Limb (tissue), 2 donors: ENCODE results near the gene PDIK1L.
A peak's percentile ranks its signal among the peaks of the same experiment; 100 is the strongest.

Experiments used
- DNase-seq, 2 donors: peaks; one replicate each; pipeline ENCODE4 v3.0.0-alpha.2; 2016; ENCODE audit errors: extremely low spot score in 2 of 2

PDIK1L gene

DNA sequence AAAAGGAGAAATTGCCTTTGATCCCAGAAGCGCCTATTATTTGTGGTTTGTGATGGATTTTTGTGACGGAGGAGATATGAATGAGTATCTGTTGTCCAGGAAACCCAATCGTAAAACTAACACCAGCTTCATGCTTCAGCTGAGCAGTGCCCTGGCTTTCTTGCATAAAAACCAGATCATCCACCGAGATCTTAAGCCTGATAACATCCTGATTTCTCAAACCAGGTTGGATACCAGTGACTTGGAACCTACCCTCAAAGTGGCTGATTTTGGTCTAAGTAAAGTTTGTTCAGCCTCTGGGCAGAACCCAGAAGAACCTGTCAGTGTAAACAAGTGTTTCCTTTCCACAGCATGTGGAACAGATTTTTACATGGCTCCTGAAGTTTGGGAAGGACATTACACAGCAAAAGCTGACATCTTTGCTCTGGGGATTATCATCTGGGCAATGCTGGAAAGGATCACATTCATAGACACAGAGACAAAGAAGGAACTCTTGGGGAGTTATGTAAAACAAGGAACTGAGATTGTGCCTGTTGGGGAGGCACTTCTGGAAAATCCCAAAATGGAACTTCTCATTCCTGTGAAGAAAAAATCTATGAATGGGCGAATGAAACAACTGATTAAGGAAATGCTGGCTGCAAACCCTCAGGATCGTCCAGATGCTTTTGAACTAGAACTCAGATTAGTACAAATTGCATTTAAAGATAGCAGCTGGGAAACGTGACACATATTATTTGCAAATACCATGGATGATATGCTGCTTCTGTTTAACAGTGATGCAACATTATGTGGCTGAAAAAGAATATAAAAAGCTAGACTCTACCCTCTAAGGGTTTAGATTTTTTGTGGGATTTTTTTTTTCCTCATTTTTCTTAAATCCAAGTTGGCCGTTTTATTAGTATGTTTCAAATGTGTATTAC is 10.5 kb downstream of the PDIK1L start:
- no peak for DNase-seq

DNA sequence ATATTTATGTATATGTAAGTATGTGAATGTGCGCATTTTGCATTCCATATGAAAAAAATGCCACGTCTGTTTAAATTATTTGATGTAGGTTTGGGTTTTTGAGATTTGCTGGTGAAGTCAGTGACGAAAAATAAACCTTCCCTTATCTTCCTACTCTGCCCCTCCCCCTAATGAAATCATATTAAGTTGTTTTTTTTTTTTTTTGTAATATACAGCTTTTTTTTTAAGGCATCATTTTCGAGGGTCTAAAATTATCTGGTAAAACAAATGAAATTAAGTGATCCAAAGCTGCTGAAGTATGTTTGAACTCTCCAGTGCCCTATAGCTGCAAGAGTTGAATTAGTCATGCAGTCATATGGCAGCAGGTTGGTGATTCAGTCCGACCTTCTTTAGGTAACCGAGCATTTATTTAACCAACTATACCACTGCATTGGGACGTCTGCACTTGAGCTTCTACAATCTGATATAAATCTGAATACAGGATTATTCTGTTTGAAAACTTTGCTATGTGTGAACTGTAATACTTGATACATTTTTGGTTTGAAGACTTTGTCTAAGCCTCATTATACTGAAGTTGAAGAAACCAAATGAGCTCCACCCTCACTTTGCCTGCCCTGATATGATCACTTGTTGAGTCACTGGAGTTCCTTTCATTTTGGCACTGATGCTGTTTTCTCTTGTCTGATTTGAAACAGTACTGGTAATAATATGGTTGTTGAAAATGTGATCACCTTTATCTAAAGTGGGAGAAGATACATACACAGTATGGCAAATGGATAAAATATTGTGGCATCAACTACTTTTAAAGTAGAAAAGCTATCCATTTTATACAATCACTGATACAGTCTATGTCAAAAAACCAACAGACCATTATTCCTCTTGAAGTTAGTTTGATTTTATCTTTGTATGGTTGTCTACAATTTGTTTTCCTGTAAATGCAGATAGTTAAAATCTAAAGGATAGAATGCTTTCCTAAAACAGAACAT is 11.7 kb downstream of the PDIK1L start:
- DNase-seq = no peak

DNA sequence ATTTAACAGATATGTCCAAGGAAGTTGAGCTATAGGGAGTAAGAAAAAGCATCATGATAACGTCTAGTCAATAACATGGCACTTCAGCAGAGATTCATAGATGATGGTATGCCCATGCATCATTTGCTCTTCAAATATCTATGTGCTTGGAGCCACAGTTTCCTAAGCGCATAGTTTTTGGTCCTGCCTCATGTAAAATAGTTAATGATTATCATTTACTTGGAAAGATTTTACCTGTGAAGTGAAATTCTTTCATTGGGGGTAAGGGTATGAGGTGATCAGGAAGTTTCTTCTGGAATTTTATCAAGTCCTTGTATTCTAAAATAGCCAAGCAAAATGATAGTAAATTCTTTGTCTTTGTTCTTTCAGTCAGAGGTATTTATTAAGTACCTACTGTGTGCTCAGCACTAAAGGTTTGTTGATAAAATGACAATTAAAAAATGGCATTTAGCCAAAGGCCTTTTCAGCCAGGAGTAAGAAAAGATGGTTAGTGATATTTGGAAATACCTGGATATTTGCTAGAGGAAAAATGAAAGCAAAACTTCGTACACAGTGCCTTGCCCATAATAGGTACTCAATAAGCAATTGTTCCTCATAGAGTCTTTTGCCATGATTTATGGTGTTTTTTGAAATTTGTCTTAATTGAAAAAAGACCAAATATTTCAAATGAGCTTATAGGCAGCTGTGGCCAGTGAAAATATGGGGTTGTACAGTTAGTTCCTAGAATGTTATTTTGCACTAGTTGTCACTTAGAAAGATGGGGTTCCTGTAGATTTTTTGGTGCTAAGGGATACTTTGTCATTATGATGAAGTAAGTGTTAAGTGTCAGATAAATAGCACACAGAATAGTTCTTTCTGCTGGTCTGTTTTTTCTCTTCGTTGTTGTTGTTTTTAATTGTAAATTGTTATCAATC is 13.1 kb downstream of the PDIK1L start:
- DNase-seq = no peak

DNA sequence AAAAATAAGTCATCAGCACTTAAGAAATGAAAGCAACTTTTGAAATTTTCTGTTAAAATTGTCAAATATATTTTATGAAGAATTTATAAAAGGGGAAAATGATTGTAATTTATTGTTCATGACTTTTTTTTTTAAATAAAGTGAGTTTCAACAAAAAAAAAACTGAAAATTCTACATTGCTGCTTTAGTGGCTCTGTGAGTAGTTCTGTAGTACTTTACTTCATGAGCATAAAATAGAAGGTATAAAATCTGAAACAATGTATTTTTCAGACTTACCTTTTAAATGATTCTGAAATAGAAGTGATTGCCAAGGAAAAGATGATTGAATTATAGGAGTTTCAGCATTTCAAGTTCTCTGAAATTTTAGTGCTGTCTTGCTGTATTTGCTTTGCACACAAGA is 13.8 kb downstream of the PDIK1L start:
- DNase-seq = no peak

DNA sequence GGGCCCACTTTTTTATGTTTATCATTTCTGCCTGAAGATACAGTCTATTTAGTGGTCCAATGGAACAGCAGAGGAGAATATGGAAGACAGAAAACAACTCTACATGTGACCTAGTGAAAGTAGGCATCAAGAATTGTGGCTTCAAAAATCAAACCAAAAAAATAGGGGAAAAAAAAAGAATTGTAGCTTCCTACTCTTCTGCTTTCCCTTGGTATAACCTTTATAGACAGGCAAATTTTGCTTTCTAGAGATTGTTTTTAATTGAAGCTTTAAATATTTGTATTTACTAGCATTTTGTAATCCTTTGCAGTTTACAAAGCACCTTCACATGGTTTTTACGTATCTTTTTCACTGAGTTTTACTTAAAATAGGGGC is 14.3 kb downstream of the PDIK1L start:
- no peak for DNase-seq

DNA sequence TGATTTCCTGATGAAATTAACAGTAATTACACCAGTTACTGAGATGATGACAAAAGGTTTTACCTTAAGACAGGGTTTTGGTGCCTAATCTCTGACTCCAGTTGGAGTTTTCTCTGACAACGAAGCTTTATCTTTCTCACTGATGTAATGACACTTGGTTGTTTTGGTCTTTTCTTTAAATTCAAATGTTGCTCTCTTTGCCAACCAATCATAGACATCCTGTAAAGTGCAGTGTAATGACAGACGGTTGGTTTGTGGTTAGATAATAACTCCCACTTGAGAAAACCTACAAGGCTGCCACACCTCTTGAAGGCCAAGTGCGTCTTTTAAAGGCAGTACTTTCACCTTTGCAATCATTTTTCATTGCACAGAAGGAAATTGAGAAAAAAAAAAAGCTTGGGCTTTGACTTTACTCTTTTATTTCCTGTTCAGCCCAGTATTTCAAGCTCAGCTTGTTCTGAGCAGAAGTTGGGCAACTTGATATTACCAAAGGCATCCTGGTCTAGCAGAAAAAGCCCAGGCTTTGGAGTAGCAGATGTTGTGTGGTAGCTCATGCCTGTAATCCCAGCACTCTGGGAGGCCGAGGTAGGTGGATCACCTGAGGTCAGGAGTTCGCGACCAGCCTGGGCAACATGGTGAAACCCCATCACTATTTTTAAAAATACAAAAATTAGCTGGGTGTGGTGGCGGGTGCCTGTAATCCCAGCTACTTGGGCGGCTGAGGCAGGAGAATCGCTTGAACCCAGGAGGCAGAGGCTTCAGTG is 14.9 kb downstream of the PDIK1L start:
- DNase-seq = no peak

DNA sequence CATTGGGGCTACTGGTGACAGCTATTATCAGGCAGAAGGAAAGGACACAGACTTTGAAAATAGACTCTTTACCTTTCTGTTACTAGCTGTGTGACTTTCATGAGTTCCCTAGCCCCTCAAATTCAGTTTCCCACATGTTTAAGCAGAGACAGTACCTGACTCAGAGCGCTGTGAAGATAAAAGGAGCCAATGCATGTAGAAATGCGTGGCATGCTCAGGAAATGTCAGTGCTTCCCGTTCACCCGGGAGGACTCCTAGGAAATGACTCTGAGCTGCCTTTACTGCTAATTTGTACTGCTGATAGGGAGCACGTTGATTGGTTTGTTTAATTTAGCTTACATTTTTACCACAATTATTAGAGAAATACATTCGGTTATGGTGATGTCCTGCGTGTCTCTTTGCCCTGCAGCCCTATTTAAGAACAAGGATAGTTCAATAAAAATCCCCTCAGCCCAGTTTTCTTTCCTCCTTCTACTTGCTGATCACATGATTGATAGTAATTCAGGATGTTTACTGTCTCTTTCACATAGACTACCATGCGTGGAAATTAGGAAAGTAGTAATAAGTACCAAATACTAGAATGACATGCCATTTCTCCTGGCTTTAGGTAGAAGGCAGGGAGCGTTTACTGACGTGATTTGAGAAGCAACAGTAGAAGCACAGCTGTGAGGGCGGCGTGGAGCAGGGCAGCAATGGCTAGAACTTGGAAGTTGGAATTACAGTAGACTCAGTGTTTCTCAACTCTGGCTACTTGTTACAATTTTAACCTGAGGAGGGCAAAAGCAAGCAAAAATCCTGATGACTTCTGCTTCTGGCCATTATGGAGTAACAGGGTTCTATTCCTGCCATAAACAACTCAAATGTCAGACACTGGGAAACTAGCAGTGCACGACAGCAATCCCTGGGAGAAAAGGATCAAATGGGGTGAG is 15.9 kb downstream of the PDIK1L start:
- no peak for DNase-seq

DNA sequence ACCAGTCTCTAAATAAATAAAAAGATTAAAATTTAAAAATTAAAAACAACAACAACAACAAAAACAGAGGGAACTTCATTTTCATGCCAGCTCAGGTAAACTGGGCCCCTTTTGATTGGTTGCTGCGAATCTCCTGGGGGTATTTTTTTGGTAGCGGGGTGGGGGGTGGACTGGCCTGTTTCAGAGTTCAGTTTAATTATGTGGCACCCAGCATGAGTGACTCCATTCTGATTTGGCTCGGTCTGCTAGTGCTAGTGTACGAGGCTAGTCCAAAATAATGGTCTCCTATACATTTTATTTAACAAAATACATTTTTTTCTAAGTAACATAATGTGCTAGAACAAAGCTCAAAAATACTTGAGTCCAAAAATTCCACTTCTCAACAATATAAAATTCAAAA is 18.2 kb downstream of the PDIK1L start:
- no peak for DNase-seq

DNA sequence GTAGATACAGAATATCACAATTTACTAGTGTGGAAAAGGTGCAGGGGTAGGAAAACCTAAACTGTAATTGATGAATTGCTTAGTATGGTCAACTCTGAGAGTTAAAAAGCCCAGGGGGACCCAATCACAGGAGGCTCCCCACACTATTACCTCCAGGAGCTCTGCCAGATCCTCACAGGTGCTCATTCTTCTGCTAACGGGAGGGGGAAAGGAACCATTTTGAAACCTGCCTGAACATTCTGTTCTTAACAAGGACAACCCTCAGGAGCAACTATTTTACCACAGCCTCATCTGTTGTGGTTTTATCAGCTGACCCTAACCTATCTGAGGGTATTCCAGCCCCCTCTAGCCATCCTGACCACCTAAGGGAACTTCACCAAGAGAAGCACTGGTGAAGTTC is 19.1 kb downstream of the PDIK1L start:
- DNase-seq = no peak

DNA sequence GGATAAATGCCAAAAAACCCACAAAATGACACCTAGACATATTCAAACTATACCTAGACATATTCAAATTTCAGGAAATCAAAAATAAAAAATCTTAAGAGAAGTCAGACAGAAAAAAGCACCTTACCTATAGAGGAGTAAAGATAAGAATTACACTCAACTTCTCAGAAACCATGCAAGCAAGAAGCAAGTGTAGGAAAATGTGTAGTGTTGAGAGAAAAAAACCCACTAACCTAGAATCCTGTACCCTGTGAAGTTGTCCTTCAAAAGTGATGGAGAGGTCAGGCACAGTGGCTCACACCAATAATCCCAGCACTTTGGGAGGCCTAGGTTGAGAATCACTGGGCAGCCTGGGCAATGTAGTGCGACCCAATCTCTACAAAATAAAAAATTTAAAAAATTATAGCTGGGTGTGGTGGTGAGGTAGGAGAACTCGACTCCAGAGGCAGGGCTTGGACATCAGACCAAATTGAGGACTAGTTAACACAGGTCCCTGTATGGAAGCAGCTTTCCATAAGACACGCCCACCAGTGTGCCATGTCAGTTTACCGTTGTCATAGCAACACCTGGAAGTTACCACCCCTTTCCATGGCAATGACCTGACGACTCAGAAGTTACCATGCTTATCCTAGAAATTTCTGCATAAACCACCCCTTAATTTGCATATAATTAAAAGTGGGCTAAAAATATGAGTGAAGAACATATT is 20.7 kb downstream of the PDIK1L start:
- DNase-seq = no peak

DNA sequence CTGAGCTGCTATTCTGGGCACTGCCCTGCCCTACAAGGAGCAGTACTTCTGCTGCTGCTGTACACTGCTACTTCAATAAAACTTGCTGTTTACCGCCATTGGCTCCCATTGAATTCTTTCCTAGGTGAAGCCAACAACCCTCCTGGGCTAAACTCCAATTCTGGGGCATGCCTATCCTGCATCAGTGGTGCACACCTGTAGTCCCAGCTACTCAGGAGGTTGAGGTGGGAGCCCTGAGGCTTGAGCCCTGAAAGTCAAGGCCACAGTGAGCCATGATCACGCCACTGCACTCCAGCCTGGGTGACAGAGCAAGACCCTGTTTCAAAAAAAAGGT is 21.2 kb downstream of the PDIK1L start:
- no peak for DNase-seq

DNA sequence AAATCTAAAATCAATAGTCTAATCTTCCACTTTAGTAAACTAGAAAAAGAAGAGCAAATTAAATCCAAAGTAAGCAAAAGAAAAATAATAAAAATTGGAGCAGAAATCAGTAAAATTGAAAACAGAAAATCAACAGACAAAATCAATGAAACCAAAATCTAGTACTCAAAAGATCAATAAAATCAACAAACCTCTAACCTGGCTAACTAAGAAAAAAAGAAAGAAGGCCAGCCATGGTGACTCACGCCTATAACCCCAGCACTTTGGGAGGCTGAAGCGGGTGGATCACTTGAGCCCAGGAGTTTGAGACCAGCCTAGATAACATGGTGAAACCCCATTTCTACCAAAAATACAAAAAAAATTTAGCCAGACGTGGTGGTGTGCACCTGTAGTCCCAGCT is 22.8 kb downstream of the PDIK1L start:
- no peak for DNase-seq

DNA sequence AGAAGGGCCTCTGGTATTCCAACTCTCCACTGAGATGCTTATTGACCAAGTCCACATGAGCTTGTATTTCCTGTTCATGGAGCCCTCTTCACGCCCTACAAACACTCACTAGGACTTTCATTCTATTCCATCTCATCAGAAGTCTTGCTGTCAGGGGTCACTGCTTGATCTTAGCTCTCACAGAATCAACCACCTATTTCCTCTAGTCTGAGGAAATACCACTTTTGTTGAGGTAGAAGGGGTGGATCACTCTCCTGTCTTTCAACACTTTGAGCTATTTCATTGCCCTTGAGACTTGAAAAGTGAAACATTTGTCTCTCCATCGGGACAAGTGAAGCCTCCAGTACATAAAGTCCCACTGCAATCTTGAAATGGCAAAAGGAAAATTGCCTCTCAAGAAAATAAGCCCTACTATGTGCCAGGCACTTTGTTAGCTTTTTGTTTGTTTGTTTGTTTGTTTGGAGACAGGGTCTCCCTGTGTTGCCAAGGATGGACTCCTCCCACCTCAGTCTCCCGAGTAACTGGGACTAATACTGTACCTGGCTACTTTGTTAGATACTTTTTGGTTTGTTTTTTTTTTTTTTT is 27.4 kb downstream of the PDIK1L start:
- DNase-seq = no peak

DNA sequence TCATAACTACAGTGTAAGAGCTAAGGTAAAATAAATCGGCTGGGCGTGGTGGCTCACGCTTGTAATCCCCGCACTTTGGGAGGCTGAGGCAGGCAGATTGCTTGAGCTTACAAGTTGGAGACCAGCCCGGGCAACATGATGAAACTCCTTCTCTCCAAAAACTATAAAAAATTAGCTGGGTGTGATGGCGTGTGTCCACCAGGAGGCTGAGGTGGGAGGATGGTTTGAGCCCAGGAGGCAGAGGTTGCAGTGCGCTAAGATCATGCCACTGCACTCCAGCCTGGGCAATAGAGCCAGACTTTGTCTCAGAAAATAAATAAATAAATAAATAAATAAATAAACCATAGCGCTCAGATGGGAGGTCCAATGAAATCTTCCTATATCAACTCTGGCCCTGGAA is 30.5 kb downstream of the PDIK1L start:
- DNase-seq = no peak

DNA sequence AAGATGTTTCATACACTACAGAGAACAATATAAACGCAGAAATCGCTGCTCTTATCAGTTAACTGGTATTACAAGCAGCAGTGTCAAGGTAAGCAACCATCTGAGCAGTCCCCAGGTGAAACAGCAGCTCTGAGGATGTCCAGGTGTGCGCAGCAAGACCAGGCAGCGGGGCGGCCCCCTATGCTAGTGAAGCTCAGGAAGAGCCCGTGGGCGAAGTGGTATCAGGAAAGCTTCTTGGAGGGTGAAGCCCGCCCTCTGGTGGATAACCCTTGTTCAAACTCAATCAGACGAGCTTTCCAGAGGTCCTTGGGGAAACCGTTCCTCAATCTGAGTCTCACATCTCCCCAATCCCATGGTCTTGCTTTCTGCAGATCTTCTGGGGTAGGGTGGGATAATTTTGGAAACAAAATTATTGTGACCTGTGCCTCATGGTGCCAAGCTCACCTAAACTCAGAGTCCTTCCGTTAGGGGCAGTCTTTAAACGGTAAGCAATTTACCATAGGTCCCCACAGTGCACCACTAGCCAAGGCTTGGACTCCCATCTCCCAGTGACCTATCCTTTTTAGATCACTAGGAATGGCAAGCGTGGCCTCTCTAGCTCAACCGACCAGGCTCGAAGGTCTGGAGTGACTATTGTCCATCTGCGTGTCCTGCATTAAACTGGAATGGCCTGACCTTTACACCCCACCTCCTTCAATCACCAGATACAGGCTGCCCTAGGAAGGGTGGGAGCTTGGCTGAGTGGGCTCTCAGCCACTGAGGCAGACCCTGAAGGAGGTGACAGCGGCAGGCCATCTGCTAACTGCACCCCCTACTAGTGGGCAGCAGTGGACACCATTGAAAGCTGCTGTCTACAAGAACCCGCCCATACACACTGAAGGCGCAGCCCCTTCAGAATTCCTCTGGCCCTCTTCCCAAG is 33.7 kb downstream of the PDIK1L start:
- DNase-seq = peak; percentile 67 to 83

DNA sequence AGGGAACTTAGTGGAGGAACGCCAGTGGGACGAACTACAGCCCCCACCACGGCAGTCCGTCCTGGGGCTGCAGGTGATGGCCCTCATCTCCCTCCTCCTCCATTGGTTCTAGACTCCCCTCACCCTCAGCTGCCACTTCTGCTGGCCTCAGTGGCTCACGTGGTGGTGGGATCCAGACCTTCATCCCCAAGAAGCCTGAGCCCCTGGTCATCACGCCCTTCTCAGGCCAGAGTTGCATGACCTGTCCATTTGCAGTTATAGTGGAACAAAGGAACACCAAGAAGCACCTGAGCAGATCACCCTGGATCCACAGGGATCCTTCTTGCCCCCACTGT is 34.3 kb downstream of the PDIK1L start:
- DNase-seq = no peak

DNA sequence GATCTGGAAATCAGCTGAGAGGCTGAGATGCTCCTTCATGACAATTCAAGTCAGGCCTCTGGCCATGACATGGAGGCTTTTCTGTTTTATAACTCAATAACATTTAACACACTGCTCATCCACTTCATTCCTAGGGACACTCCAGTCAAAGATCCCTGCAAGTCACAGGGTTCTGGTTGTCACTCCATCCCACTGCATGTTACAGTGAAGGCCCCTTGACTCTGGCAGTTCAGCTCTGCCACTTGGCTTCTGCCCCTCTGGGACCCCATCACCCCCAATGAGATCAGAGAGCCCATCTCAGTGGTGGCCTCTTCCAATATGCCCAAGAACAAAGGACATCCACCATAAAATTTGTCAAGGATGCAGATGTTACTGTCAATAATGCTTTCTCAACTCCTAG is 37.3 kb downstream of the PDIK1L start:
- peak in 1 of 2 donors; percentile 2 for DNase-seq
